GM12878 (cell line): Measurements from ENCODE around the gene DLG2. TPM values are rescaled to one million over a fixed set of nuclear protein-coding genes. Genes with fewer than 3 reads are reported as not detected.

Experiments used
- ATAC-seq: fragments of 200-7000 bp; cut with Tn5 transposase; 3 replicates; pipeline ENCODE4 v1.9.1; 2020; ENCODE audit warnings: mild to moderate bottlenecking, moderate library complexity
- BruUV-seq: library from RNA; stranded (reverse); fragments of 400-500 nt; replicated peaks from 2 replicates; lab custom pipeline; 2021; lab: Mats Ljungman, UMichigan
- CTCF ChIA-PET: fragments of 300-600 bp; sonication (Branson Sonifier 250); formaldehyde crosslinking; extraction: SDS; loops from one replicate; lab custom pipeline; 2021; ENCODE audit warnings: inconsistent platforms; lab: Yijun Ruan, JAX
- POLR2A ChIA-PET: fragments of 350-600 bp; formaldehyde crosslinking; extraction: SDS; loops from one replicate; lab custom pipeline; 2021; ENCODE audit warnings: inconsistent platforms; lab: Charles Lee
- RAD21 ChIA-PET: fragments of 300-600 bp; sonication (Branson Sonifier 250); formaldehyde crosslinking; loops from one replicate; lab custom pipeline; 2023; ENCODE audit warnings: antibody characterized with exemption; ENCODE audit not compliant: unreplicated experiment; lab: Charles Lee
- SMC1A ChIA-PET: fragments of 300-600 bp; sonication (Branson Sonifier 250); formaldehyde crosslinking; loops from one replicate; lab custom pipeline; 2023; ENCODE audit not compliant: unreplicated experiment, uncharacterized antibody; lab: Charles Lee
- DNase-seq: peaks from one replicate; pipeline ENCODE4 v3.0.0-alpha.2; 2011; ENCODE audit warnings: low read depth, low spot score
- FAIRE-seq: peaks from 3 replicates; lab custom pipeline; 2011; peaks lifted over from hg19 to GRCh38; lab: Jason Lieb, UNC
- H2AFZ ChIP-seq: 2 replicates; pipeline ENCODE4 v1.6.0; 2011; ENCODE audit warnings: low read depth, low read length, control low read depth; ENCODE audit not compliant: control insufficient read depth
- H3K27ac ChIP-seq: 2 replicates; pipeline ENCODE4 v1.5.1; 2011; ENCODE audit warnings: control low read depth; ENCODE audit not compliant: control insufficient read depth, insufficient read depth
- H3K27me3 ChIP-seq, 2 experiments: replicated peaks in 1 of 2; 2 replicates each; pipeline versions ENCODE4 v1.6.0 to v1.6.1; 2011; ENCODE audit warnings: low read length in 1 of 2; ENCODE audit not compliant: control insufficient read depth in 2 of 2, insufficient read depth in 2 of 2
- H3K36me3 ChIP-seq, 2 experiments: 2 replicates each; pipeline ENCODE4 v1.5.1; 2011; ENCODE audit warnings: low read length in 1 of 2; ENCODE audit not compliant: control insufficient read depth in 2 of 2, insufficient read depth in 2 of 2
- H3K4me1 ChIP-seq: 2 replicates; pipeline ENCODE4 v1.6.1; 2011; ENCODE audit warnings: mild to moderate bottlenecking, low read length, moderate library complexity, mixed read lengths; ENCODE audit not compliant: control insufficient read depth, insufficient read depth
- H3K4me2 ChIP-seq: 2 replicates; pipeline ENCODE4 v1.6.0; 2011; ENCODE audit warnings: control low read depth; ENCODE audit not compliant: control insufficient read depth, insufficient read depth
- H3K4me3 ChIP-seq: fragments of 200-600 bp; sonication (generic); 2 replicates; pipeline ENCODE4 v1.5.1; 2016
- H3K79me2 ChIP-seq: 2 replicates; pipeline ENCODE4 v1.6.0; 2011; ENCODE audit warnings: low read length; ENCODE audit not compliant: control insufficient read depth, insufficient read depth
- H3K9ac ChIP-seq: 2 replicates; pipeline ENCODE4 v1.8.0; 2011; ENCODE audit warnings: low read length, control low read depth, mixed read lengths; ENCODE audit not compliant: control insufficient read depth, insufficient read depth
- H3K9me3 ChIP-seq: replicated peaks from 3 replicates; pipeline ENCODE4 v1.5.1; 2011; ENCODE audit warnings: mild to moderate bottlenecking, low read length; ENCODE audit not compliant: control insufficient read depth, insufficient read depth
- H4K20me1 ChIP-seq: 2 replicates; pipeline ENCODE4 v1.6.0; 2011; ENCODE audit not compliant: control insufficient read depth, insufficient read depth
- DPF2 ChIP-seq: fragments of 450-650 bp; IDR thresholded peaks from 2 replicates; pipeline ENCODE4 v1.6.1; 2017; ENCODE audit warnings: mild to moderate bottlenecking
- GABPA ChIP-seq: IDR thresholded peaks from 2 replicates; pipeline ENCODE4 v1.6.1; 2014; ENCODE audit warnings: antibody characterized with exemption, low read depth, mild to moderate bottlenecking, inconsistent platforms
- MEF2A ChIP-seq: IDR thresholded peaks from 2 replicates; pipeline ENCODE4 v1.6.1; 2011; ENCODE audit warnings: low read depth, mild to moderate bottlenecking, low read length, moderate library complexity; ENCODE audit not compliant: insufficient read depth
- RAD51 ChIP-seq: fragments of 450-650 bp; IDR thresholded peaks from 2 replicates; pipeline ENCODE4 v1.6.1; 2016; ENCODE audit warnings: moderate library complexity, mild to moderate bottlenecking, inconsistent platforms
- YY1 ChIP-seq: IDR thresholded peaks from 2 replicates; pipeline ENCODE4 v1.6.1; 2011; ENCODE audit warnings: low read depth, mild to moderate bottlenecking, low read length
- WGBS: methylation state at CpG from one replicate; pipeline ENCODE4 v1.1.6; 2016; ENCODE audit warnings: low lambda C conversion rate; ENCODE audit not compliant: insufficient replicate concordance, insufficient coverage; ENCODE audit errors: missing lambda C conversion rate; 5-methylcytosine and 5-hydroxymethylcytosine counted together
- in situ Hi-C: fragments of 300-500 bp; cut with MboI; formaldehyde crosslinking; loops from 9 replicates; pipeline ENCODE4 v1.14.3; 2018; ENCODE audit warnings: mixed read lengths
- intact Hi-C: fragments of 100-400 bp; cut with micrococcal nuclease; formaldehyde crosslinking; loops from one replicate; pipeline ENCODE4 v1.14.2; 2022; ENCODE audit not compliant: unreplicated experiment
- polyA plus RNA-seq, 11 experiments: library from polyadenylated mRNA; depleted of rRNA in 4 of 11; unstranded in 6 of 11; stranded (reverse) in 5 of 11; fragments of >200 nt; fragmentation: Nextera tagmentation in 4 of 11; fragmentation: Illumina TruSeq in 1 of 11; extraction: Ambion mirVana in 4 of 11; extraction: Trizol in 1 of 11; gene quantifications; 1 replicate in 1 of 11; 2 replicates in 10 of 11; pipeline versions ENCODE4 v1.2.1 to v1.2.3, GENCODE V29; 2011 to 2016; ENCODE audit warnings: inconsistent platforms in 2 of 11, missing spikeins in 2 of 11, low read depth in 1 of 11
- total RNA-seq, 4 experiments: library from RNA; depleted of rRNA in 3 of 4; stranded (reverse); fragments of >200 nt in 3 of 4; fragmentation: Illumina TruSeq in 1 of 4; extraction: Trizol in 1 of 4; gene quantifications; 2 replicates each; pipeline versions ENCODE4 v1.2.1 to v1.2.3, GENCODE V29; 2013 to 2021
- TF ChIP-seq, protein P1 (sequence below): IDR thresholded peaks from 2 replicates; pipeline ENCODE4 v1.6.1; 2011; ENCODE audit warnings: low read depth, low read length, improper control_type of control experiment, borderline replicate concordance
- TF ChIP-seq, protein P2 (sequence below): IDR thresholded peaks from 2 replicates; pipeline ENCODE4 v1.6.1; 2011; ENCODE audit warnings: mild to moderate bottlenecking, low read depth, low read length, moderate library complexity; ENCODE audit not compliant: insufficient replicate concordance
- TF ChIP-seq, protein P3 (sequence below): IDR thresholded peaks from 2 replicates; pipeline ENCODE4 v1.6.1; 2012; ENCODE audit warnings: mild to moderate bottlenecking, low read depth, low read length
- TF ChIP-seq, protein P4 (sequence below): fragments of 450-650 bp; IDR thresholded peaks from 2 replicates; pipeline ENCODE4 v1.6.1; 2017; ENCODE audit warnings: low read depth, mild to moderate bottlenecking, moderate library complexity
- TF ChIP-seq, protein P5 (sequence below): fragments of 450-650 bp; IDR thresholded peaks from 2 replicates; pipeline ENCODE4 v1.6.1; 2018; ENCODE audit warnings: borderline replicate concordance, mild to moderate bottlenecking; ENCODE audit not compliant: partially characterized antibody

DLG2 gene
- total and polyA plus RNA-seq, 10 of the 15 experiments (the other 5 are each of a cell fraction or from before 2014, with no cell fraction given): 0.09 to 0.98 (median 0.35) TPM

DNA sequence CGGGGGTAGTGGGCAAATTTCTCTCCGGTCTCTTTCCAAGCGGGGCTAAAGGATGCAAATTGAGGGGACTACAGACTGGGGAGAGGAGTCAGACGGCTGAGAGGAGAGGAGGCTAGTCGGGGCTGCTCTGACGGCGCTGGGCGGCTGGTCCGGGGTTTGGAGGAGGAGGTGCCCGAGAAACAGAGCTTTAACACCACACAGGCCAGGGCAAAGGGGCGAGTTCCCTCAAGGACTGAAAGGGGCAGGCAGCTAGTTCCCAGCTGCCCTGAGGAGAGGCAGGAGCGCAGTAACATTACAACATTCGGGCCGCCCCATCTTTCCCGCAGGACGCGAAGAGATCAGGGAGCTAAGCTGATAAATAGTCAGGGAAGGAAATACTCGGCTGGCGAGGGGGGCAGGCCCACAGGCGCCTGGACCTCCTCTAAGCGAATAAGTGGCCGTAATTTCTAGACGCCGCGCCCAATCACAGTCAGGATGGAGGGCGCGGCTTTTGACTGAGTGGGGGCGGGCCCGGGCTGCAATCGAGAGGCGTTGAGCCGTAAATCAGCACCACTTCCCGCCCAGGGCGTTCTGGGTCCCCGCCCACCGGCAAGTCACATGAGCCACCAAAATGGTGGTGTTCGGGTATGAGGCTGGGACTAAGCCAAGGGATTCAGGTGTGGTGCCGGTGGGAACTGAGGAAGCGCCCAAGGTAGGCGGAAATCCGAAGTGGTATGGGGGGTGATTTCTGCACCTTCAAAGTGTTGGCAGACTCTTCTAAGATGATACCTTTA, 1.0 kb upstream of the DLG2 start, which contains the start of gene TMEM126B:
TMEM126B (plus strand) TSS at position 596 of the 773 bp plus-strand sequence; CDS start at position 611, 15 bp downstream.
- intact Hi-C loops: loop anchor here (1.0 to 10.0 kb wide), 2 partner anchors 37 to 513 kb away; partner anchors contain the start of gene CREBZF
- POLR2A ChIA-PET: interaction anchor here (0.6 to 5.5 kb wide), 12 partner anchors 9 to 591 kb away, joined by 3 to 35 read pairs (median 6); partner anchors contain the start of genes CREBZF and TMEM126A
- Histone ChIP-seq H3K27me3 (no peaks in the 10 kb centered on the region), H3K79me2 (peaks cover 24% of the 10 kb centered on the region), H3K9ac (peak within 1 kb of the TSS; percentile 85), H4K20me1 (no peaks in the 10 kb centered on the region), H2AFZ (peak within 1 kb of the TSS; percentile 99), H3K27ac (peak within 1 kb of the TSS; percentile 55), H3K4me3 (peak within 1 kb of the TSS; percentile 94), H3K4me2 (peak within 1 kb of the TSS; percentile 95), H3K4me1 (peaks cover 8% of the 10 kb centered on the region), H3K36me3 (peaks cover 0 to 4% of the 10 kb centered on the region in 2 experiments; a peak in 1 of 4 replicates), H3K9me3 (no peaks in the 10 kb centered on the region)
- in situ Hi-C loops: no loop called here
- WGBS: under 1% methylated on average over 39 of the region's 41 CpGs
- DNase-seq (peak; percentile 84), FAIRE-seq (peak; percentile 96), ATAC-seq (peak; percentile 99)
- SMC1A ChIA-PET: interaction anchor here (0.8 to 2.6 kb wide), 6 partner anchors 9 to 403 kb away, joined by 3 to 11 read pairs (median 4); partner anchors contain the start of gene TMEM126A
- CTCF ChIA-PET: interaction anchor here (0.6 to 2.4 kb wide), 6 partner anchors 17 to 990 kb away, joined by 3 to 13 read pairs (median 3); partner anchors contain the start of gene TMEM126A
- RAD21 ChIA-PET: interaction anchor here (1.5 to 3.4 kb wide), 3 partner anchors 19 to 227 kb away, joined by 4 to 26 read pairs (median 10); partner anchors contain the start of genes CCDC83, CREBZF and TMEM126A
- BruUV-seq: no TSS peak
- TF ChIP-seq, protein P1, sequence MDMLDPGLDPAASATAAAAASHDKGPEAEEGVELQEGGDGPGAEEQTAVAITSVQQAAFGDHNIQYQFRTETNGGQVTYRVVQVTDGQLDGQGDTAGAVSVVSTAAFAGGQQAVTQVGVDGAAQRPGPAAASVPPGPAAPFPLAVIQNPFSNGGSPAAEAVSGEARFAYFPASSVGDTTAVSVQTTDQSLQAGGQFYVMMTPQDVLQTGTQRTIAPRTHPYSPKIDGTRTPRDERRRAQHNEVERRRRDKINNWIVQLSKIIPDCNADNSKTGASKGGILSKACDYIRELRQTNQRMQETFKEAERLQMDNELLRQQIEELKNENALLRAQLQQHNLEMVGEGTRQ: peak; percentile 81
- TF ChIP-seq, protein P2, sequence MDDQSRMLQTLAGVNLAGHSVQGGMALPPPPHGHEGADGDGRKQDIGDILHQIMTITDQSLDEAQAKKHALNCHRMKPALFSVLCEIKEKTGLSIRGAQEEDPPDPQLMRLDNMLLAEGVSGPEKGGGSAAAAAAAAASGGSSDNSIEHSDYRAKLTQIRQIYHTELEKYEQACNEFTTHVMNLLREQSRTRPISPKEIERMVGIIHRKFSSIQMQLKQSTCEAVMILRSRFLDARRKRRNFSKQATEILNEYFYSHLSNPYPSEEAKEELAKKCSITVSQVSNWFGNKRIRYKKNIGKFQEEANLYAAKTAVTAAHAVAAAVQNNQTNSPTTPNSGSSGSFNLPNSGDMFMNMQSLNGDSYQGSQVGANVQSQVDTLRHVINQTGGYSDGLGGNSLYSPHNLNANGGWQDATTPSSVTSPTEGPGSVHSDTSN: peak; percentile 39
- TF ChIP-seq RAD51: peak; percentile 93
- no peak; the same call in 1 of the 2 replicates for TF ChIP-seq GABPA
- TF ChIP-seq DPF2: no peak
- TF ChIP-seq, protein P3, sequence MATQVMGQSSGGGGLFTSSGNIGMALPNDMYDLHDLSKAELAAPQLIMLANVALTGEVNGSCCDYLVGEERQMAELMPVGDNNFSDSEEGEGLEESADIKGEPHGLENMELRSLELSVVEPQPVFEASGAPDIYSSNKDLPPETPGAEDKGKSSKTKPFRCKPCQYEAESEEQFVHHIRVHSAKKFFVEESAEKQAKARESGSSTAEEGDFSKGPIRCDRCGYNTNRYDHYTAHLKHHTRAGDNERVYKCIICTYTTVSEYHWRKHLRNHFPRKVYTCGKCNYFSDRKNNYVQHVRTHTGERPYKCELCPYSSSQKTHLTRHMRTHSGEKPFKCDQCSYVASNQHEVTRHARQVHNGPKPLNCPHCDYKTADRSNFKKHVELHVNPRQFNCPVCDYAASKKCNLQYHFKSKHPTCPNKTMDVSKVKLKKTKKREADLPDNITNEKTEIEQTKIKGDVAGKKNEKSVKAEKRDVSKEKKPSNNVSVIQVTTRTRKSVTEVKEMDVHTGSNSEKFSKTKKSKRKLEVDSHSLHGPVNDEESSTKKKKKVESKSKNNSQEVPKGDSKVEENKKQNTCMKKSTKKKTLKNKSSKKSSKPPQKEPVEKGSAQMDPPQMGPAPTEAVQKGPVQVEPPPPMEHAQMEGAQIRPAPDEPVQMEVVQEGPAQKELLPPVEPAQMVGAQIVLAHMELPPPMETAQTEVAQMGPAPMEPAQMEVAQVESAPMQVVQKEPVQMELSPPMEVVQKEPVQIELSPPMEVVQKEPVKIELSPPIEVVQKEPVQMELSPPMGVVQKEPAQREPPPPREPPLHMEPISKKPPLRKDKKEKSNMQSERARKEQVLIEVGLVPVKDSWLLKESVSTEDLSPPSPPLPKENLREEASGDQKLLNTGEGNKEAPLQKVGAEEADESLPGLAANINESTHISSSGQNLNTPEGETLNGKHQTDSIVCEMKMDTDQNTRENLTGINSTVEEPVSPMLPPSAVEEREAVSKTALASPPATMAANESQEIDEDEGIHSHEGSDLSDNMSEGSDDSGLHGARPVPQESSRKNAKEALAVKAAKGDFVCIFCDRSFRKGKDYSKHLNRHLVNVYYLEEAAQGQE: 0 out of 2 replicates have a peak, but pooled peaks have one; percentile 36
- TF ChIP-seq MEF2A: 0 out of 2 replicates have a peak, but pooled peaks have one; percentile 4
- TF ChIP-seq, protein P4, sequence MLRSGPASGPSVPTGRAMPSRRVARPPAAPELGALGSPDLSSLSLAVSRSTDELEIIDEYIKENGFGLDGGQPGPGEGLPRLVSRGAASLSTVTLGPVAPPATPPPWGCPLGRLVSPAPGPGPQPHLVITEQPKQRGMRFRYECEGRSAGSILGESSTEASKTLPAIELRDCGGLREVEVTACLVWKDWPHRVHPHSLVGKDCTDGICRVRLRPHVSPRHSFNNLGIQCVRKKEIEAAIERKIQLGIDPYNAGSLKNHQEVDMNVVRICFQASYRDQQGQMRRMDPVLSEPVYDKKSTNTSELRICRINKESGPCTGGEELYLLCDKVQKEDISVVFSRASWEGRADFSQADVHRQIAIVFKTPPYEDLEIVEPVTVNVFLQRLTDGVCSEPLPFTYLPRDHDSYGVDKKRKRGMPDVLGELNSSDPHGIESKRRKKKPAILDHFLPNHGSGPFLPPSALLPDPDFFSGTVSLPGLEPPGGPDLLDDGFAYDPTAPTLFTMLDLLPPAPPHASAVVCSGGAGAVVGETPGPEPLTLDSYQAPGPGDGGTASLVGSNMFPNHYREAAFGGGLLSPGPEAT: peak; percentile 97
- TF ChIP-seq, protein P5, sequence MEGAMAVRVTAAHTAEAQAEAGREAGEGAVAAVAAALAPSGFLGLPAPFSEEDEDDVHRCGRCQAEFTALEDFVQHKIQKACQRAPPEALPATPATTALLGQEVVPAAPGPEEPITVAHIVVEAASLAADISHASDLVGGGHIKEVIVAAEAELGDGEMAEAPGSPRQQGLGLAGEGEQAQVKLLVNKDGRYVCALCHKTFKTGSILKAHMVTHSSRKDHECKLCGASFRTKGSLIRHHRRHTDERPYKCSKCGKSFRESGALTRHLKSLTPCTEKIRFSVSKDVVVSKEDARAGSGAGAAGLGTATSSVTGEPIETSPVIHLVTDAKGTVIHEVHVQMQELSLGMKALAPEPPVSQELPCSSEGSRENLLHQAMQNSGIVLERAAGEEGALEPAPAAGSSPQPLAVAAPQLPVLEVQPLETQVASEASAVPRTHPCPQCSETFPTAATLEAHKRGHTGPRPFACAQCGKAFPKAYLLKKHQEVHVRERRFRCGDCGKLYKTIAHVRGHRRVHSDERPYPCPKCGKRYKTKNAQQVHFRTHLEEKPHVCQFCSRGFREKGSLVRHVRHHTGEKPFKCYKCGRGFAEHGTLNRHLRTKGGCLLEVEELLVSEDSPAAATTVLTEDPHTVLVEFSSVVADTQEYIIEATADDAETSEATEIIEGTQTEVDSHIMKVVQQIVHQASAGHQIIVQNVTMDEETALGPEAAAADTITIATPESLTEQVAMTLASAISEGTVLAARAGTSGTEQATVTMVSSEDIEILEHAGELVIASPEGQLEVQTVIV: peak; percentile 97
- peak; percentile 97 for TF ChIP-seq YY1
